Renal cortex interstitium (tissue), 11 donors: ENCODE data around the gene EPHB2. TPM values are rescaled to one million over a fixed set of nuclear protein-coding genes. Genes with fewer than 3 reads are reported as not detected.
"Not testable (repeated sequence)": the region's sequence is repeated elsewhere in the genome, so short reads cannot be mapped to it uniquely, and the experiment has no call there.

ENCODE experiments used
- DNase-seq, 11 donors: peaks; one replicate each; pipeline ENCODE4 v3.0.0-alpha.2; 2013; ENCODE audit warnings: low read depth in 9 of 11, low spot score in 4 of 11; ENCODE audit errors: extremely low read depth in 1 of 11
- polyA plus RNA-seq, 3 donors: library from polyadenylated mRNA; unstranded; fragments of 120-200 nt; gene quantifications; one replicate each; pipeline ENCODE4 v1.2.1, GENCODE V29; 2013; ENCODE audit not compliant: insufficient read length in 3 of 3

The EPHB2 gene
- polyA plus RNA-seq, 3 donors: 11.8 to 16.1 (median 11.9) TPM

GRCh38 chr1:22935433-22935832 lies 224.8 kb downstream of the EPHB2 start:
- DNase-seq: no peak

- no peak for DNase-seq
These were observed 226.0 kb downstream of the EPHB2 start for GRCh38 chr1:22936681-22937080.

GRCh38 chr1:22941257-22941656 lies 230.6 kb downstream of the EPHB2 start:
- no peak for DNase-seq

GRCh38 chr1:22944346-22945055 lies 233.9 kb downstream of the EPHB2 start:
- DNase-seq: peak in 6 of 11 donors; percentile 18 to 48 (median 26)

- not testable (repeated sequence) for DNase-seq
These were observed 234.5 kb downstream of the EPHB2 start for GRCh38 chr1:22945171-22945570.

- DNase-seq: no peak
These were observed 239.2 kb downstream of the EPHB2 start for GRCh38 chr1:22949822-22950331.

GRCh38 chr1:22951796-22952195 lies 241.2 kb downstream of the EPHB2 start:
- DNase-seq: no peak

DNA sequence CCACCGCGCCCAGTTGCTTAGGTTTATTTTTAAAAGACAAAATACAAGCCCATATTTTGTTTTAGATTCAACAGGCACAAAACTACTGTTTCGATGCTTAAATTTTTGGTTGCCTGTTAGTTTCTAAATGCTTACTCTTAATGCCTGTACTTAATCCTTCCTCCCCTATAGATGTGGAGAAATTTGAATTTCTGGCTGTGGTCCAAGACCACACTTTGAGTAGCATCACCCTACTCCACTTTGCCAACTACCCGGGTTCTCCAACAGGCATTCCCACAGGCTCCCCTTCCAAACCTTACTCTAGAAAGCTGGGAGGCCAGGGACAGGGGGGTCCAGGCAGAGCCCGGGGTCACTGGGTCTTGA lies 242.0 kb downstream of the EPHB2 start:
- no peak for DNase-seq

GRCh38 chr1:22953057-22953739 lies 242.6 kb downstream of the EPHB2 start:
- no peak for DNase-seq

GRCh38 chr1:22953740-22954141 lies 243.1 kb downstream of the EPHB2 start:
- no peak for DNase-seq

- no peak for DNase-seq
These were observed 244.5 kb downstream of the EPHB2 start for GRCh38 chr1:22955146-22955545.

- DNase-seq: no peak
These were observed 246.4 kb downstream of the EPHB2 start for GRCh38 chr1:22957066-22957465.

GRCh38 chr1:22958556-22958955 lies 247.9 kb downstream of the EPHB2 start:
- no peak for DNase-seq

DNA sequence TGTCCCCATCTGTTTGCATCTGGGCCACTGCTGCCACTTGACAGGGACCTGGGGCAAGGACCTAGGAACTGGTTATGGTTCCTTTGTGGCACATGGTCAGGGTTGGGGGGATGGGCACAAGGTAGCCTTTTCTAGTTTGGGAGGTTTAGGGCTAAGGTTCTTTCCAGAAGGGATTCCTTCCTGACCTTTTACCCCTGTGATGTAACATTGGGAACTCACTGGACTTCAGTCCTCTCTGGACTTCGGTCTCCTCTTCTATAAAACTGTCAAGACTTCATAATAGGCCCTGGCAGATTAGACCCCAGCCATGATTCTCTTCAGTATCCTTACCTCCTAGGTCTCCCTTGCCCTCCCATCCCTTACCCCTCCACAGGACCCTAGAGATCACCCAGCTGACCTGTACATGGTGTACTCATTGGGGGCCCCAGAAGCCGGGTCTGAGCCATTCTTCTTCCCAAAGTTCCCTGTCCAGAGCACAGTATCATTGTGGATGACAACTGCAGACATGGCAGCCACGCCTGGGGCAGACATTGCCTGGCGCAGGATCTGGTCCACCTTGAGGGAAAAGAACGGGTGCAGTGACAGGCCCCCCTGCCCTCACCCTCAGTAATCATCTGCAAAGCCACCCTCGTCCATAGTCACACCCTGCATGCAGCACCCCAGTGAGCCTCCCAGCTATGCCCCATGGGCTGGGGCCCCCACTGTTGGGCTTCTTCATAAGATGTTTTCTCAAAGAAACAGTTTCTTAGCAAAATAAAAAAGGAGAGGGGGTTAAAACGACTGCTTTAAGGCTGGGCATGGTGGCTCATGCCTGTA lies 249.1 kb downstream of the EPHB2 start:
- no peak for DNase-seq

DNA sequence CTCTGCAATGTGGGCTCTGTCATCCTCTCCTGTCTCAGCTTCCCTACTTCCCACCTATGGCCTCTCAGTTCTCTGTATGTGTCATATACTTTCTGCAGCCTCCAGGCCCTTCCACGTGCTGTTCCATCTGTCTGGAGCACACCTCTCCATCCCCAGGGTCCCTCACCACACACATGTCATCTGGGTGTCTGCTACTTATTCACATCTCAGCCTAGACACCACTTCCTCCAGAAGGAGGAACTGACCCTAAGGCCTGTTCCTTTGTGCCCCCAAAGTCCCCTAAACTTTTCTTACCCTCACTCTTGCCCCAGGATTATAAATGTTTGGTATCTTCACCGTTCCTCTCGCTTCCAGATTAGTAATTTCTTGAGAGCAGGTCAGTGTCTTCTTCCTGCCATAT lies 251.9 kb downstream of the EPHB2 start:
- no peak for DNase-seq

DNA sequence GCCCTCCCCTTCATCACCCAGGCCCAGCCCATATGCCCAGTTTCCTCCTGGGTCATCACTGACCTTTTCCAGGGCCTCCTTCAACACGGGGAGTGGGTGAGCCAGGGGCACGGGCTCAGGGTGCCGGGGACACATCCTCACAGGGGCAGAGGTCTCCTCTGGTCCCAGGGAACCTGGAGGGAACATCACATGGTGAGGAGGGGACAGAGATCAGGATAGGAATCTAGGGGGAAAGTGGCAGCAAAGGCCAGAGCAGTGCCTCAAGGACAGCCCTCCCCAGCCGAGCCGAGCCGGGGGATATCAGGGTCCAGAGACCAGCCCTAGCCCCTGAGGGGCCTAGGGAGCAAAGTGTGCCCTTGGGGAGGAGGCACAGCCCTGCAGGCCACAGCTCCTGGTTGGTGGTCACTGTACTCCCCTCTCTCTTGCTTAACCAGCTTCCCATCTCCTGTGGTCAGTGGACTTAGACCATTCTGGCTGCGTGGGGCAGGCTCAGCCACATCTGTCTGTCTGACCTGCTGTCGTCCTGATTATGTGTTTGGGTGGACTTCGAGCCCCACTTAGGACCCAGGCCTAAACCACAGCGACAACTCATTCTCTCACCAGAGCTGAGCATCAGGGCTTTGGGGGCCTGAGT lies 252.5 kb downstream of the EPHB2 start:
- no peak for DNase-seq

DNA sequence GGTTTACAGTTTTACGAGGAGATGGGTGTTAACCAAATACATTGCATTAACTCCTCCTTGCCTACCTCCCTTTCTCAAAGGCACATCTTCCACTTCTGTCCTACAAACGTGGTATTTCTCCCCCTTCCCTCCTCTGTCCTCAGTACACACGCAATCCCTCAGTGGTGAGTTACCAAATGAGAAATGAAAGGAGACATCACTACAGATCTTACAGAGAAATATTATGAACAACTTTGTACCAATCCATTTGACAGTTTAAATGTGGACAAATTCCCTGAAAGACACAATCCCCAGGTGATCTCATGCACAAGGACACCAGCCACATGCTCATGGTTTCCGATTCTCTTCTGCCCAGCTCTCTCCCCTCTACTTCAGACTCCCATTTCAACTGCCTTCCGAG lies 255.7 kb downstream of the EPHB2 start:
- no peak for DNase-seq

- DNase-seq: no peak
These were observed 257.2 kb downstream of the EPHB2 start for GRCh38 chr1:22967833-22968232.

- peak in 1 of 11 donors; percentile 10 for DNase-seq
These were observed 258.7 kb downstream of the EPHB2 start for GRCh38 chr1:22969304-22969709.
